NCI-H774 (cell line): ENCODE results near the gene RAD9A.

Source experiments
- DNase-seq: peaks from one replicate; lab custom pipeline; 2025; lab: John Stamatoyannopoulos, UW

The RAD9A gene

GRCh38 chr11:67441098-67441563 is 49.3 kb downstream of the RAD9A start:
- DNase-seq: no peak

- DNase-seq: no peak
These were observed 50.1 kb downstream of the RAD9A start for GRCh38 chr11:67441731-67442351.

- no peak for DNase-seq
These were observed 51.0 kb downstream of the RAD9A start for GRCh38 chr11:67442504-67443404.

GRCh38 chr11:67445515-67445914 is 53.7 kb downstream of the RAD9A start:
- DNase-seq: no peak
